Transverse colon (tissue), 4 donors: ENCODE measurements around the gene NR4A1. TPM values are rescaled to one million over a fixed set of nuclear protein-coding genes. Genes with fewer than 3 reads are reported as not detected.

Experiments
- DNase-seq: peaks from one replicate; pipeline ENCODE4 v3.0.0-alpha.2; 2019
- H3K27ac ChIP-seq, 4 donors: fragments of 200-600 bp; sonication (generic); 2 replicates each; pipeline ENCODE4 v1.5.1; 2016 to 2018; ENCODE audit warnings: inconsistent platforms in 4 of 4
- H3K27me3 ChIP-seq: fragments of 200-600 bp; sonication (generic); 2 replicates; pipeline ENCODE4 v1.5.1; 2017; ENCODE audit warnings: inconsistent platforms
- H3K36me3 ChIP-seq, 4 donors: fragments of 200-600 bp; sonication (generic); 2 replicates each; pipeline ENCODE4 v1.5.1; 2017 to 2019; ENCODE audit warnings: inconsistent platforms in 4 of 4
- H3K4me1 ChIP-seq, 4 donors: fragments of 200-600 bp; sonication (generic); 2 replicates each; pipeline ENCODE4 v1.5.1; 2017 to 2020; ENCODE audit warnings: inconsistent platforms in 4 of 4
- H3K4me3 ChIP-seq, 4 donors: fragments of 200-600 bp; sonication (generic); 1 replicate in 1 of 4; 2 replicates in 3 of 4; pipeline versions ENCODE4 v1.5.1 to v1.6.1; 2017 to 2019; ENCODE audit warnings: inconsistent platforms in 4 of 4
- H3K9me3 ChIP-seq, 2 donors: fragments of 200-600 bp; sonication (generic); 2 replicates each; pipeline ENCODE4 v1.5.1; 2017 to 2019; ENCODE audit warnings: inconsistent platforms in 2 of 2
- CTCF ChIP-seq, 5 experiments: fragments of 200-600 bp in 3 of 5; fragments of 450-650 bp in 2 of 5; sonication (generic) in 3 of 5; IDR thresholded peaks; 1 replicate in 2 of 5; 2 replicates in 3 of 5; pipeline ENCODE4 v1.5.1; 2016 to 2017; ENCODE audit warnings: antibody characterized with exemption in 5 of 5, inconsistent platforms in 3 of 5, mild to moderate bottlenecking in 2 of 5, moderate library complexity in 1 of 5
- EP300 ChIP-seq: sonication (generic); formaldehyde crosslinking; IDR thresholded peaks from one replicate; pipeline ENCODE4 v1.6.1; 2017; ENCODE audit warnings: antibody characterized with exemption, low read depth
- POLR2A ChIP-seq: fragments of 450-650 bp; IDR thresholded peaks from one replicate; pipeline ENCODE4 v1.6.1; 2016; ENCODE audit warnings: antibody characterized with exemption, mild to moderate bottlenecking, moderate library complexity
- POLR2AphosphoS5 ChIP-seq, 3 donors: sonication (generic); formaldehyde crosslinking; IDR thresholded peaks; one replicate each; pipeline ENCODE4 v1.6.1; 2016; ENCODE audit warnings: antibody characterized with exemption in 3 of 3
- WGBS, 2 donors: methylation state at CpG; one replicate each; pipeline ENCODE4 v1.1.5; 2018; ENCODE audit warnings: low coverage in 1 of 2; 5-methylcytosine and 5-hydroxymethylcytosine counted together
- in situ Hi-C, 4 donors: fragments of 200-750 bp; cut with MboI; loops; one replicate each; pipeline versions ENCODE4 v1.15.0 to v1.15.1; 2017; ENCODE audit warnings: low sequenced_read_pairs in 3 of 4, low pct_ligation_motif_present in 1 of 4, low pct_unique_long_range_greater_than_20kb in 1 of 4
- intact Hi-C: fragments of 100-400 bp; cut with DNase I; formaldehyde crosslinking; loops from one replicate; pipeline ENCODE4 v1.15.1; 2023; ENCODE audit warnings: low total_unique reads
- total RNA-seq, 4 donors: library from RNA; depleted of rRNA; stranded (reverse); fragments of >200 nt; gene quantifications; one replicate each; pipeline ENCODE4 v1.1.0, GENCODE V29; 2016

NR4A1 gene
- total RNA-seq, 4 donors from 2014 or later, result 50.7 to 102 (median 76.9) TPM

- peak in 1 of 3 donors; percentile 31 for TF ChIP-seq POLR2AphosphoS5 (IDR thresholded peaks at IDR 0.05)
- TF ChIP-seq POLR2A, result no peak
- peak; percentile 60 for TF ChIP-seq EP300
- no peak overlapping the region for H3K4me3 ChIP-seq
- H3K27ac ChIP-seq, result peak overlapping the region; percentile 93 to 95 (median 94)
- intact Hi-C loops (loop anchor here (2.0 kb wide), 1 partner anchor 57 kb away; no protein-coding TSS in a partner anchor), in situ Hi-C loops (loop anchor here in 3 of 4 donors (5.0 to 10.0 kb wide), 2 partner anchors 56 to 59 kb away; no protein-coding TSS in a partner anchor)
- no peaks in the 10 kb centered on the region for H3K36me3 ChIP-seq
- H3K4me1 ChIP-seq, result peaks cover 17 to 39% (median 35%) of the 10 kb centered on the region in 4 donors
- WGBS, 2 donors, result 22 to 33% methylated on average over 4 to 5 of the region's 5 CpGs
- H3K27me3 ChIP-seq, result no peaks in the 10 kb centered on the region
- DNase-seq, result no peak
- no peaks in the 10 kb centered on the region for H3K9me3 ChIP-seq
These were observed 25.0 kb upstream of the NR4A1 start for GRCh38 chr12:52026263-52026662.

GRCh38 chr12:52027085-52027843 lies 24.0 kb upstream of the NR4A1 start:
- Histone ChIP-seq H3K4me3 (no peak overlapping the region), H3K9me3 (no peaks in the 10 kb centered on the region), H3K36me3 (no peaks in the 10 kb centered on the region), H3K27ac (peak overlapping the region; percentile 93 to 95 (median 94)), H3K4me1 (peaks cover 22 to 44% (median 40%) of the 10 kb centered on the region in 4 donors), H3K27me3 (no peaks in the 10 kb centered on the region)
- TF ChIP-seq CTCF (IDR thresholded peaks at IDR 0.05) (no peak), EP300 (no peak), POLR2AphosphoS5 (IDR thresholded peaks at IDR 0.05) (peak in 1 of 3 donors; percentile 35), POLR2A (no peak)
- 76% methylated on average over 12 of the region's 12 CpGs; no CpG with 5 or more reads in 1 of the 2 donors for WGBS, 2 donors
- no peak for DNase-seq
- in situ Hi-C loops (loop anchor here in 3 of 4 donors (5.0 to 10.0 kb wide), 2 partner anchors 55 to 58 kb away; no protein-coding TSS in a partner anchor), intact Hi-C loops (loop anchor here (2.0 kb wide), 1 partner anchor 56 kb away; no protein-coding TSS in a partner anchor)

GRCh38 chr12:52029685-52030084 lies 21.6 kb upstream of the NR4A1 start:
- no peak for DNase-seq
- Histone ChIP-seq H3K27me3 (no peaks in the 10 kb centered on the region), H3K9me3 (no peaks in the 10 kb centered on the region), H3K4me1 (peaks cover 26 to 47% (median 37%) of the 10 kb centered on the region in 4 donors), H3K4me3 (no peak overlapping the region), H3K36me3 (no peaks in the 10 kb centered on the region), H3K27ac (no peak overlapping the region)
- TF ChIP-seq POLR2A (no peak), POLR2AphosphoS5 (IDR thresholded peaks at IDR 0.05) (no peak), EP300 (no peak), CTCF (IDR thresholded peaks at IDR 0.05) (no peak)
- WGBS, 2 donors, result 50 to 71% methylated on average over 1 to 4 of the region's 4 CpGs
- intact Hi-C loops, result no loop called here
- in situ Hi-C loops, result loop anchor here in 3 of 4 donors (5.0 to 10.0 kb wide), 2 partner anchors 53 to 55 kb away; no protein-coding TSS in a partner anchor

- intact Hi-C loops (no loop called here), in situ Hi-C loops (no loop called here)
- Histone ChIP-seq H3K9me3 (no peaks in the 10 kb centered on the region), H3K4me3 (peak overlapping the region in 2 of 4 donors; percentile 11 to 44), H3K27ac (peak overlapping the region; percentile 86 to 90 (median 89)), H3K36me3 (no peaks in the 10 kb centered on the region), H3K4me1 (peaks cover 16 to 33% (median 28%) of the 10 kb centered on the region in 4 donors), H3K27me3 (no peaks in the 10 kb centered on the region)
- TF ChIP-seq CTCF (IDR thresholded peaks at IDR 0.05) (no peak), EP300 (peak; percentile 78), POLR2AphosphoS5 (IDR thresholded peaks at IDR 0.05) (peak in 2 of 3 donors; percentile 13 to 26)
- peak; percentile 74 for DNase-seq
- WGBS, 2 donors, result 5 to 8% methylated on average over 4 to 5 of the region's 5 CpGs
These were observed 18.8 kb upstream of the NR4A1 start for GRCh38 chr12:52032446-52032803.
